ENCODE results near the gene CEP97.

- TF ChIP-seq CTCF (IDR thresholded peaks at IDR 0.05) (no peak), POLR2A (IDR thresholded peaks at IDR 0.05) (no peak)
These were observed 77.8 kb downstream of the CEP97 start for GRCh38 chr3:101802179-101802578.
